ENCODE measurements around the gene ERC2. TPM values are rescaled to one million over a fixed set of nuclear protein-coding genes. Genes with fewer than 3 reads are reported as not detected.

The ERC2 gene
- total and polyA plus RNA-seq, 2 of the 8 experiments (the other 6 are each of a cell fraction or from before 2014, with no cell fraction given) = 16.4 to 22.8 TPM

- no peaks in the 10 kb centered on the region for H4K20me1 ChIP-seq (replicated peaks in 1 of 2; ENCODE audit: control insufficient read depth in 1 of 2, insufficient read depth in 2 of 2, low read length in 2 of 2)
- no peak overlapping the region for H3K23ac ChIP-seq (ENCODE audit: insufficient read length)
- no peak overlapping the region for H2BK5ac ChIP-seq (ENCODE audit: low read depth, low read length)
- H3K4me1 ChIP-seq (replicated peaks in 1 of 4; ENCODE audit: control insufficient read depth in 3 of 4, insufficient read depth in 4 of 4, low read length in 3 of 4) = peaks cover 0 to 6% (median 2%) of the 10 kb centered on the region in 4 experiments; a peak in 2 of 7 replicates
- H3K4me3 ChIP-seq (ENCODE audit: extremely low read depth in 1 of 4, insufficient read depth in 2 of 4, low read depth in 3 of 4, low read length in 4 of 4) = no peak overlapping the region
- H2BK15ac ChIP-seq (ENCODE audit: low read length) = no peak overlapping the region
- no peak overlapping the region for H4K91ac ChIP-seq (replicated peaks; ENCODE audit: insufficient read length, low read length)
- no peak overlapping the region for H3K56ac ChIP-seq (replicated peaks; ENCODE audit: insufficient read length, low read depth, low read length)
- no peak overlapping the region for H3K4me2 ChIP-seq (ENCODE audit: insufficient read depth in 1 of 2, low read depth in 2 of 2, low read length in 2 of 2)
- H3K4ac ChIP-seq (replicated peaks; ENCODE audit: insufficient read length, low read depth, low read length) = no peak overlapping the region
- H2AFZ ChIP-seq (ENCODE audit: low read length) = no peak overlapping the region
- H3K27me3 ChIP-seq (replicated peaks in 1 of 4; ENCODE audit: control insufficient read depth in 3 of 4, extremely low read depth in 1 of 4, insufficient read depth in 3 of 4, low read length in 3 of 4) = no peaks in the 10 kb centered on the region
- POLR2A ChIA-PET (ENCODE audit: partially characterized antibody) = interaction anchor here (0.5 kb wide), 1 partner anchor 136 kb away, joined by 3 read pairs; no protein-coding TSS in a partner anchor
- no peak overlapping the region for H4K8ac ChIP-seq (ENCODE audit: extremely low read depth, insufficient read depth, low read length)
- no peak overlapping the region for H3K18ac ChIP-seq (ENCODE audit: extremely low read depth, low read length)
- no peak overlapping the region for H2AK5ac ChIP-seq (ENCODE audit: low read depth, low read length)
- no peak for DNase-seq (ENCODE audit: low read depth in 1 of 2, low spot score in 2 of 2)
- no peak for FAIRE-seq
- no peak overlapping the region for H2BK120ac ChIP-seq (replicated peaks; ENCODE audit: low read depth, low read length)
- no peaks in the 10 kb centered on the region for H3K36me3 ChIP-seq (ENCODE audit: control insufficient read depth in 2 of 4, insufficient read depth in 4 of 4, low read length in 3 of 4)
- H2BK20ac ChIP-seq (ENCODE audit: low read length) = no peak overlapping the region
- H3K79me1 ChIP-seq (ENCODE audit: low read depth, low read length) = no peaks in the 10 kb centered on the region
- 95% methylated on average over 4 of the region's 4 CpGs; no CpG with 5 or more reads in 1 of the 2 experiments for WGBS, 2 experiments (ENCODE audit: extremely low coverage in 1 of 2, insufficient coverage in 1 of 2, insufficient read length in 1 of 2, insufficient replicate concordance in 2 of 2, low coverage in 1 of 2, low lambda C conversion rate in 2 of 2, missing lambda C conversion rate in 1 of 2)
- no peaks in the 10 kb centered on the region for H3K9me3 ChIP-seq (ENCODE audit: insufficient read depth in 2 of 2, low read depth in 1 of 2, low read length in 1 of 2)
- H3K23me2 ChIP-seq (ENCODE audit: low read depth, low read length) = no peaks in the 10 kb centered on the region; the same call in 1 of the 2 replicates
- TF ChIP-seq USF2 (IDR thresholded peaks at IDR 0.05; ENCODE audit: low read length) (no peak), JUN (IDR thresholded peaks at IDR 0.05; ENCODE audit: low read depth, low read length) (no peak), BCL11A (IDR thresholded peaks at IDR 0.05; ENCODE audit: low read depth in 2 of 2, low read length in 2 of 2) (no peak), BACH1 (IDR thresholded peaks at IDR 0.05; ENCODE audit: low read length) (no peak), JUND (IDR thresholded peaks at IDR 0.05; ENCODE audit: low read length) (no peak), ASH2L (IDR thresholded peaks at IDR 0.05; ENCODE audit: low read length) (no peak), RAD21 (IDR thresholded peaks at IDR 0.05 in 1 of 2, conservative IDR thresholded peaks at IDR 0.05 in 1 of 2; ENCODE audit: low read depth in 2 of 2, low read length in 2 of 2) (no peak)
- no peak overlapping the region for H3K14ac ChIP-seq (ENCODE audit: insufficient read length)
- no peak overlapping the region for H3K27ac ChIP-seq (ENCODE audit: low read depth, low read length)
- CTCF ChIA-PET (ENCODE audit: partially characterized antibody) = interaction anchor here (0.8 to 2.1 kb wide), 3 partner anchors 15 to 34 kb away, joined by 3 to 6 read pairs (median 3); no protein-coding TSS in a partner anchor
- H3K9ac ChIP-seq (replicated peaks in 1 of 4; ENCODE audit: extremely low read depth in 1 of 4, low read depth in 3 of 4, low read length in 3 of 4) = no peak overlapping the region
- H3K79me2 ChIP-seq (ENCODE audit: control insufficient read depth in 1 of 2, insufficient read depth in 2 of 2, low read length in 2 of 2) = no peaks in the 10 kb centered on the region
- H2BK12ac ChIP-seq (ENCODE audit: low read depth, low read length) = no peak overlapping the region
- no peak overlapping the region for H4K5ac ChIP-seq (ENCODE audit: insufficient read length, low read depth, low read length)
Observed at GRCh38 chr3:55863028-55863427, 605.2 kb downstream of the ERC2 start.

Data from H1 (cell line).